ENCODE measurements around the gene POC5.

- TF ChIP-seq POLR2A (IDR thresholded peaks at IDR 0.05; ENCODE audit: extremely low read depth, insufficient read length), result no peak
- no peak for TF ChIP-seq CTCF (IDR thresholded peaks at IDR 0.05; ENCODE audit: low read depth, low read length)
- TF ChIP-seq MYC (IDR thresholded peaks at IDR 0.05; ENCODE audit: low read depth, low read length), result no peak
- TF ChIP-seq MAX (IDR thresholded peaks at IDR 0.05; ENCODE audit: low read depth, low read length), result no peak
Measured at GRCh38 chr5:75672616-75673015, 44.6 kb downstream of the POC5 start.

Measured in NB4 (cell line).